Peyer's patch (tissue), 4 donors: ENCODE data around the gene EXOC1L.

Source experiments
- CTCF ChIP-seq, 6 experiments: fragments of 450-650 bp in 4 of 6; fragments of 200-600 bp in 2 of 6; sonication (generic) in 1 of 6; IDR thresholded peaks; one replicate each; pipeline ENCODE4 v1.5.1; 2017 to 2019; ENCODE audit warnings: antibody characterized with exemption in 6 of 6, mild to moderate bottlenecking in 3 of 6, moderate library complexity in 1 of 6
- POLR2A ChIP-seq, 2 donors: fragments of 450-650 bp; IDR thresholded peaks; one replicate each; pipeline ENCODE4 v1.5.1; 2017; ENCODE audit warnings: antibody characterized with exemption in 2 of 2, mild to moderate bottlenecking in 2 of 2, moderate library complexity in 2 of 2

GRCh38 chr4:55849724-55850123 lies 30.1 kb downstream of the EXOC1L start:
- TF ChIP-seq POLR2A (IDR thresholded peaks at IDR 0.05) = no peak
- no peak for TF ChIP-seq CTCF (IDR thresholded peaks at IDR 0.05)
